Measurements from ENCODE around the gene TFF1.

DNA sequence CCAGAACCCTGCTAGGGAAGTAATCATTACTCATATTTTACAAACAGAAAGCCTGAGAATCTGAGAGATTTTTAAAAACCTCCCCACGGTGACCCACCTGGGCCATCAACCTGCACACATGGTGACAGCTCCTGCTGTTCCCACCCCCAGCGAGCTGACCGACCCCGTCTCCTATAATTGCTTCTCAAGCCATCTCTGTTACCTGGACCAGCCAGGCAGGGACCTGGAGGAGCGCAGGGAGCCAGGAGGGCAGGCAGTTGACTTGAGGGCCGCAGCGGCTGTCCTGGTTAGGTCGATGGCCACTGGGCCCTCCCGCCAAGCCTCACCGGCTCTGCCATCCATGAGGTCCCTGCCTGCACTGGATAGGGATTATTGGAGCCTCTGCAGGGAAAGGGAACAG is 23.2 kb downstream of the TFF1 start:
- TF ChIP-seq CTCF (IDR thresholded peaks at IDR 0.05; ENCODE audit: borderline replicate concordance, extremely low read depth, low read length, poor library complexity, severe bottlenecking) (no peak), EZH2 (IDR thresholded peaks at IDR 0.05; ENCODE audit: borderline replicate concordance, low read depth, low read length, severe bottlenecking) (no peak)
